Heart right ventricle (tissue), 16 donors: Measurements from ENCODE around the gene EXOC8. TPM values are rescaled to one million over a fixed set of nuclear protein-coding genes. Genes with fewer than 3 reads are reported as not detected.
A peak's percentile ranks its signal among the peaks of the same experiment; 100 is the strongest.
"Not testable (repeated sequence)": the region's sequence is repeated elsewhere in the genome, so short reads cannot be mapped to it uniquely, and the experiment has no call there.

Experiments used
- ATAC-seq, 8 donors: fragments of 200-7000 bp; cut with Tn5 transposase; one replicate each; pipeline ENCODE4 v1.9.1; 2020; ENCODE audit warnings: mild to moderate bottlenecking in 8 of 8, moderate library complexity in 8 of 8, moderate number of reproducible peaks in 1 of 8
- DNase-seq, 2 donors: peaks; one replicate each; pipeline ENCODE4 v3.0.0-alpha.2; 2020
- H3K27ac ChIP-seq, 10 donors: fragments of 200-600 bp; sonication (generic) in 2 of 10; one replicate each; pipeline versions ENCODE4 v1.5.0 to v1.8.0; 2020 to 2022; ENCODE audit warnings: mild to moderate bottlenecking in 3 of 10
- H3K27me3 ChIP-seq, 7 donors: fragments of 200-600 bp; one replicate each; pipeline ENCODE4 v1.8.0; 2021 to 2022; ENCODE audit warnings: mild to moderate bottlenecking in 2 of 7
- H3K36me3 ChIP-seq, 9 donors: fragments of 200-600 bp; sonication (generic) in 1 of 9; one replicate each; pipeline versions ENCODE4 v1.5.0 to v1.8.0; 2020 to 2022; ENCODE audit warnings: mild to moderate bottlenecking in 2 of 9
- H3K4me1 ChIP-seq, 9 donors: fragments of 200-600 bp; sonication (generic) in 1 of 9; one replicate each; pipeline versions ENCODE4 v1.5.0 to v1.8.0; 2020 to 2022; ENCODE audit warnings: mild to moderate bottlenecking in 4 of 9
- H3K4me3 ChIP-seq, 10 donors: fragments of 200-600 bp; sonication (generic) in 2 of 10; one replicate each; pipeline versions ENCODE4 v1.5.0 to v1.8.0; 2020 to 2022; ENCODE audit warnings: mild to moderate bottlenecking in 7 of 10, moderate library complexity in 2 of 10
- H3K9me3 ChIP-seq, 11 donors: fragments of 200-600 bp in 10 of 11; sonication (generic) in 2 of 11; one replicate each; pipeline versions ENCODE4 v1.5.0 to v1.8.0; 2013 to 2022; ENCODE audit warnings: mild to moderate bottlenecking in 2 of 11, control low read depth in 1 of 11, moderate library complexity in 1 of 11
- CTCF ChIP-seq, 9 donors: fragments of 200-600 bp; sonication (generic) in 2 of 9; IDR thresholded peaks; one replicate each; pipeline versions ENCODE4 v1.5.0 to v1.8.0; 2021 to 2022; ENCODE audit warnings: antibody characterized with exemption in 9 of 9, mild to moderate bottlenecking in 5 of 9, moderate library complexity in 1 of 9
- WGBS, 2 donors: extraction: QIAGEN DNeasy Blood & Tissue Kit; methylation state at CpG; one replicate each; pipeline ENCODE4 v1.1.7; 2013; ENCODE audit warnings: inconsistent platforms in 1 of 2; 5-methylcytosine and 5-hydroxymethylcytosine counted together
- intact Hi-C, 10 donors: fragments of 100-400 bp; cut with DNase I; formaldehyde crosslinking; loops; one replicate each; pipeline versions ENCODE4 v1.11.1 to v1.14.2; 2022
- polyA plus RNA-seq, 2 donors: library from polyadenylated mRNA; stranded (reverse); fragments of 200-250 nt; gene quantifications; one replicate each; pipeline ENCODE4 v1.2.3, GENCODE V29; 2013
- total RNA-seq, 10 donors: library from RNA; stranded (reverse); fragmentation: NEBNext Ultra II Directional in 3 of 10; extraction: Animal tissue kit (Norgen Biotek cat#: 25700) in 3 of 10; gene quantifications; one replicate each; pipeline versions ENCODE4 v1.2.1 to v1.2.4, GENCODE V29; 2021 to 2023
- donor health status: Arrhythmogenic right ventricular cardiomyopathy.
- donor health status: ischemic (EF 13 %, LVEDD 7.1; RV severe dilation, severe dysfunction).
- donor health status: healthy with polysubstance abuse.
- donor health status: DM: no; HTN: yes; CAD: no.
- donor health status: DM: no; HTN: no; CAD: no.
- donor health status: ischemic (EF 25% LVEDD 6.9; RV normal size, moderate dysfunction).
- donor health status: ischemic (EF 25% LVEDD 5.7; RV mildly dilated, moderate dysfunction).
- donor health status: healthy.
- donor health status: DM: yes; HTN: yes; CAD: no.
- donor health status: Ischemic cardiomyopathy.
- donor health status: ischemic (EF 35%, LVEDD 5.7; RV mildly dilated, moderate dysfunction).
- donor health status: nonischemic (EF 11% LVEDD 7.7; RV severe dilation, severe dysfunction).
- donor health status: DM: yes; HTN: yes; CAD: no.
- donor health status: PGD.
- donor health status: ischemic (EF 29% LVEDD 5.4; RV normal size, mild dysfunction).
- donor health status: nonischemic (EF 23%, LVEDD 6.1; RV moderate dilation, normal function).

Gene EXOC8
- total and polyA plus RNA-seq, 12 donors: 3.5 to 16.7 (median 12.4) TPM

GRCh38 chr1:231354330-231355020 lies 16.8 kb upstream of the EXOC8 start:
- DNase-seq (no peak), ATAC-seq (no peak)
- no peak for TF ChIP-seq CTCF (IDR thresholded peaks at IDR 0.05)
- no peaks in the 10 kb centered on the region for H3K27me3 ChIP-seq
- H3K4me1 ChIP-seq: peaks cover 0 to 35% (median 19%) of the 10 kb centered on the region in 9 donors
- no peak overlapping the region for H3K27ac ChIP-seq
- no peaks in the 10 kb centered on the region for H3K9me3 ChIP-seq
- peaks cover 0 to 52% (median 19%) of the 10 kb centered on the region in 9 donors for H3K36me3 ChIP-seq
- 85 to 86% methylated on average over 5 of the region's 5 CpGs for WGBS, 2 donors
- intact Hi-C loops: loop anchor here in 8 of 10 donors (5.0 to 10.0 kb wide), 5 partner anchors 68 to 250 kb away; partner anchors contain the start of genes TSNAX (in 3 of the 8) and EGLN1 (in 2 of the 8)
- H3K4me3 ChIP-seq: no peak overlapping the region

GRCh38 chr1:231353086-231353485 lies 15.4 kb upstream of the EXOC8 start:
- no peak for ATAC-seq
- H3K27me3 ChIP-seq: no peaks in the 10 kb centered on the region
- DNase-seq: no peak
- H3K36me3 ChIP-seq: peaks cover 0 to 62% (median 29%) of the 10 kb centered on the region in 9 donors
- peaks cover 0 to 32% (median 12%) of the 10 kb centered on the region in 9 donors for H3K4me1 ChIP-seq
- H3K4me3 ChIP-seq: no peak overlapping the region
- peak overlapping the region in 1 of 10 donors; percentile 70 for H3K27ac ChIP-seq
- TF ChIP-seq CTCF (IDR thresholded peaks at IDR 0.05): no peak
- WGBS, 2 donors: 58 to 69% methylated on average over 2 of the region's 2 CpGs
- H3K9me3 ChIP-seq: no peaks in the 10 kb centered on the region
- intact Hi-C loops: loop anchor here in 1 of 10 donors (10.0 kb wide), 1 partner anchor 252 kb away; no protein-coding TSS in a partner anchor

- Histone ChIP-seq H3K27me3 (no peaks in the 10 kb centered on the region), H3K4me3 (no peak overlapping the region), H3K4me1 (peaks cover 0 to 23% (median 5%) of the 10 kb centered on the region in 9 donors), H3K27ac (peak overlapping the region in 9 of 10 donors; percentile 13 to 70 (median 30)), H3K9me3 (no peaks in the 10 kb centered on the region), H3K36me3 (peaks cover 0 to 75% (median 36%) of the 10 kb centered on the region in 9 donors)
- no peak for DNase-seq
- WGBS, 2 donors: 53 to 64% methylated on average over 2 of the region's 2 CpGs
- peak in 2 of 8 donors; percentile 41 to 55 for ATAC-seq
- intact Hi-C loops: loop anchor here in 1 of 10 donors (10.0 kb wide), 1 partner anchor 253 kb away; no protein-coding TSS in a partner anchor
- no peak for TF ChIP-seq CTCF (IDR thresholded peaks at IDR 0.05)
Measured at GRCh38 chr1:231351816-231352215, 14.2 kb upstream of the EXOC8 start.

- ATAC-seq, H3K27ac ChIP-seq, H3K4me3 ChIP-seq, H3K9me3 ChIP-seq, H3K27me3 ChIP-seq, DNase-seq, intact Hi-C loops: not testable (repeated sequence)
- 91 to 96% methylated on average over 1 of the region's 1 CpG for WGBS, 2 donors
- H3K4me1 ChIP-seq: peaks cover 0 to 23% (median 5%) of the 10 kb centered on the region in 9 donors
- peaks cover 0 to 95% (median 36%) of the 10 kb centered on the region in 9 donors for H3K36me3 ChIP-seq
Measured at GRCh38 chr1:231348856-231349255, 11.2 kb upstream of the EXOC8 start.

GRCh38 chr1:231348442-231348841 lies 10.8 kb upstream of the EXOC8 start:
- intact Hi-C loops: no loop called here
- H3K36me3 ChIP-seq: peaks cover 0 to 99% (median 36%) of the 10 kb centered on the region in 9 donors
- H3K27ac ChIP-seq: no peak overlapping the region
- peaks cover 0 to 23% (median 6%) of the 10 kb centered on the region in 9 donors for H3K4me1 ChIP-seq
- 94 to 95% methylated on average over 4 of the region's 4 CpGs for WGBS, 2 donors
- DNase-seq: no peak
- no peaks in the 10 kb centered on the region for H3K27me3 ChIP-seq
- TF ChIP-seq CTCF (IDR thresholded peaks at IDR 0.05): no peak
- ATAC-seq: no peak
- H3K9me3 ChIP-seq: no peaks in the 10 kb centered on the region
- no peak overlapping the region for H3K4me3 ChIP-seq
